ENCODE results near the gene AK2. TPM values are rescaled to one million over a fixed set of nuclear protein-coding genes. Genes with fewer than 3 reads are reported as not detected.
"Not testable (repeated sequence)": the region's sequence is repeated elsewhere in the genome, so short reads cannot be mapped to it uniquely, and the experiment has no call there.

Gene AK2
- total and polyA plus RNA-seq, 2 donors (not counting 1 experiment from before 2014, with no cell fraction given): 62.6 to 141 TPM

GRCh38 chr1:33047290-33047689, 10.6 kb upstream of the AK2 start:
- Histone ChIP-seq H3K4me2 (ENCODE audit: extremely low read depth, insufficient read depth, low read length) (no peak overlapping the region), H3K79me2 (ENCODE audit: control insufficient read depth, insufficient read depth, low read length) (no peaks in the 10 kb centered on the region), H4K20me1 (ENCODE audit: control insufficient read depth, extremely low read depth, insufficient read depth, low read length) (no peaks in the 10 kb centered on the region), H3K9me3 (ENCODE audit: control insufficient read depth, insufficient read depth, low read depth, low read length) (no peaks in the 10 kb centered on the region), H3K27ac (ENCODE audit: insufficient read depth, low read length) (no peak overlapping the region), H2AFZ (ENCODE audit: low read length) (no peak overlapping the region), H3K4me1 (ENCODE audit: control insufficient read depth, extremely low read depth, insufficient read depth, low read length) (peaks cover 2% of the 10 kb centered on the region), H3K27me3 (ENCODE audit: control insufficient read depth, insufficient read depth, low read length) (no peaks in the 10 kb centered on the region), H3K4me3 (replicated peaks in 1 of 4; ENCODE audit: control extremely low read depth in 1 of 4, insufficient read depth in 1 of 4, low read depth in 3 of 4, low read length in 4 of 4) (no peak overlapping the region), H3K9ac (ENCODE audit: insufficient read depth, low read length) (no peak overlapping the region), H3K36me3 (ENCODE audit: control insufficient read depth, insufficient read depth, low read length) (no peaks in the 10 kb centered on the region)
- DNase-seq (ENCODE audit: low read depth in 2 of 2): no peak
- no peak for TF ChIP-seq CTCF (conservative IDR thresholded peaks at IDR 0.05 in 1 of 2, IDR thresholded peaks at IDR 0.05 in 1 of 2; ENCODE audit: low read depth in 1 of 2, low read length in 2 of 2)
- TF ChIP-seq EZH2 (IDR thresholded peaks at IDR 0.05; ENCODE audit: low read length, missing control alignments): no peak

DNA sequence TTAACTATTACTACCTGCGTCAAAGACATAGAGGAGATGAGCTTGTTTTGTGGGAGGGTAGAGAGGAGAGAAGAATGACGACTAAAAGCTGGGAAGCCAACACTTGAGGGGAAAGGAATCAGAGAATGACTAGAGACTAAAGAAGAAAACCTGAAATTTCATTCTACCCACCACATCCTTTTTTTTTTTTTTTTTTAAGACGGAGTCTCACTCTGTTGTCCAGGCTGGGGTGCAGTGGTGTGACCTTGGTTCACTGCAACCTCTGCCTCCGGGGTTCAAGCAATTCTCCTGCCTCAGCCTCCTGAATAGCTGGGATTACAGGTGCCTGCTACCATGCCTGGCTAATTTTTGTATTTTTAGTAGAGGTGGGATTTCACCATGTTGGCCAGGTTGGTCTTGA, 9.6 kb upstream of the AK2 start:
- H3K9me3 ChIP-seq (ENCODE audit: control insufficient read depth, insufficient read depth, low read depth, low read length); H3K79me2 ChIP-seq (ENCODE audit: control insufficient read depth, insufficient read depth, low read length); H3K4me3 ChIP-seq (replicated peaks in 1 of 4; ENCODE audit: control extremely low read depth in 1 of 4, insufficient read depth in 1 of 4, low read depth in 3 of 4, low read length in 4 of 4); H3K4me2 ChIP-seq (ENCODE audit: extremely low read depth, insufficient read depth, low read length); DNase-seq (ENCODE audit: low read depth in 2 of 2); H3K27ac ChIP-seq (ENCODE audit: insufficient read depth, low read length); H3K36me3 ChIP-seq (ENCODE audit: control insufficient read depth, insufficient read depth, low read length); H3K4me1 ChIP-seq (ENCODE audit: control insufficient read depth, extremely low read depth, insufficient read depth, low read length); H3K27me3 ChIP-seq (ENCODE audit: control insufficient read depth, insufficient read depth, low read length); H2AFZ ChIP-seq (ENCODE audit: low read length); H4K20me1 ChIP-seq (ENCODE audit: control insufficient read depth, extremely low read depth, insufficient read depth, low read length); H3K9ac ChIP-seq (ENCODE audit: insufficient read depth, low read length): not testable (repeated sequence)

GRCh38 chr1:33045814-33046213, 9.1 kb upstream of the AK2 start:
- H3K27ac ChIP-seq (ENCODE audit: insufficient read depth, low read length): no peak overlapping the region
- no peak for TF ChIP-seq EZH2 (IDR thresholded peaks at IDR 0.05; ENCODE audit: low read length, missing control alignments)
- no peak for TF ChIP-seq CTCF (conservative IDR thresholded peaks at IDR 0.05 in 1 of 2, IDR thresholded peaks at IDR 0.05 in 1 of 2; ENCODE audit: low read depth in 1 of 2, low read length in 2 of 2)
- H3K79me2 ChIP-seq (ENCODE audit: control insufficient read depth, insufficient read depth, low read length): no peaks in the 10 kb centered on the region
- peaks cover 2% of the 10 kb centered on the region for H3K4me1 ChIP-seq (ENCODE audit: control insufficient read depth, extremely low read depth, insufficient read depth, low read length)
- no peaks in the 10 kb centered on the region for H3K9me3 ChIP-seq (ENCODE audit: control insufficient read depth, insufficient read depth, low read depth, low read length)
- no peak overlapping the region for H2AFZ ChIP-seq (ENCODE audit: low read length)
- H4K20me1 ChIP-seq (ENCODE audit: control insufficient read depth, extremely low read depth, insufficient read depth, low read length): no peaks in the 10 kb centered on the region
- H3K9ac ChIP-seq (ENCODE audit: insufficient read depth, low read length): no peak overlapping the region
- no peaks in the 10 kb centered on the region for H3K36me3 ChIP-seq (ENCODE audit: control insufficient read depth, insufficient read depth, low read length)
- DNase-seq (ENCODE audit: low read depth in 2 of 2): peak in 1 of 2 donors; percentile 12
- H3K4me2 ChIP-seq (ENCODE audit: extremely low read depth, insufficient read depth, low read length): no peak overlapping the region
- H3K27me3 ChIP-seq (ENCODE audit: control insufficient read depth, insufficient read depth, low read length): no peaks in the 10 kb centered on the region
- no peak overlapping the region for H3K4me3 ChIP-seq (replicated peaks in 1 of 4; ENCODE audit: control extremely low read depth in 1 of 4, insufficient read depth in 1 of 4, low read depth in 3 of 4, low read length in 4 of 4)

All from fibroblast of lung (primary cell).